ENCODE results near the gene KIAA1586. TPM values are rescaled to one million over a fixed set of nuclear protein-coding genes. Genes with fewer than 3 reads are reported as not detected.
"Not testable (repeated sequence)": the region's sequence is repeated elsewhere in the genome, so short reads cannot be mapped to it uniquely, and the experiment has no call there.

The KIAA1586 gene
- total and polyA plus RNA-seq, 9 of the 15 experiments (the other 6 are each of a cell fraction or from before 2014, with no cell fraction given), result 23.4 to 43.6 (median 29.5) TPM

- TF ChIP-seq, protein P1, sequence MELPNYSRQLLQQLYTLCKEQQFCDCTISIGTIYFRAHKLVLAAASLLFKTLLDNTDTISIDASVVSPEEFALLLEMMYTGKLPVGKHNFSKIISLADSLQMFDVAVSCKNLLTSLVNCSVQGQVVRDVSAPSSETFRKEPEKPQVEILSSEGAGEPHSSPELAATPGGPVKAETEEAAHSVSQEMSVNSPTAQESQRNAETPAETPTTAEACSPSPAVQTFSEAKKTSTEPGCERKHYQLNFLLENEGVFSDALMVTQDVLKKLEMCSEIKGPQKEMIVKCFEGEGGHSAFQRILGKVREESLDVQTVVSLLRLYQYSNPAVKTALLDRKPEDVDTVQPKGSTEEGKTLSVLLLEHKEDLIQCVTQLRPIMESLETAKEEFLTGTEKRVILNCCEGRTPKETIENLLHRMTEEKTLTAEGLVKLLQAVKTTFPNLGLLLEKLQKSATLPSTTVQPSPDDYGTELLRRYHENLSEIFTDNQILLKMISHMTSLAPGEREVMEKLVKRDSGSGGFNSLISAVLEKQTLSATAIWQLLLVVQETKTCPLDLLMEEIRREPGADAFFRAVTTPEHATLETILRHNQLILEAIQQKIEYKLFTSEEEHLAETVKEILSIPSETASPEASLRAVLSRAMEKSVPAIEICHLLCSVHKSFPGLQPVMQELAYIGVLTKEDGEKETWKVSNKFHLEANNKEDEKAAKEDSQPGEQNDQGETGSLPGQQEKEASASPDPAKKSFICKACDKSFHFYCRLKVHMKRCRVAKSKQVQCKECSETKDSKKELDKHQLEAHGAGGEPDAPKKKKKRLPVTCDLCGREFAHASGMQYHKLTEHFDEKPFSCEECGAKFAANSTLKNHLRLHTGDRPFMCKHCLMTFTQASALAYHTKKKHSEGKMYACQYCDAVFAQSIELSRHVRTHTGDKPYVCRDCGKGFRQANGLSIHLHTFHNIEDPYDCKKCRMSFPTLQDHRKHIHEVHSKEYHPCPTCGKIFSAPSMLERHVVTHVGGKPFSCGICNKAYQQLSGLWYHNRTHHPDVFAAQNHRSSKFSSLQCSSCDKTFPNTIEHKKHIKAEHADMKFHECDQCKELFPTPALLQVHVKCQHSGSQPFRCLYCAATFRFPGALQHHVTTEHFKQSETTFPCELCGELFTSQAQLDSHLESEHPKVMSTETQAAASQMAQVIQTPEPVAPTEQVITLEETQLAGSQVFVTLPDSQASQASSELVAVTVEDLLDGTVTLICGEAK (IDR thresholded peaks at IDR 0.05), result peak; percentile 70
- TF ChIP-seq, protein P1 (CRISPR knock-in tag; IDR thresholded peaks at IDR 0.05), result not testable (repeated sequence)
- peak; percentile 65; the same call in 1 of the 2 replicates for TF ChIP-seq GTF2E2 (tag; IDR thresholded peaks at IDR 0.05)
- TF ChIP-seq ZNF140 (CRISPR knock-in tag; IDR thresholded peaks at IDR 0.05), result 0 out of 2 replicates have a peak, but pooled peaks have one; percentile 3
- peak; percentile 80; the same call in 1 of the 2 replicates for TF ChIP-seq ZBTB9 (CRISPR knock-in tag; IDR thresholded peaks at IDR 0.05)
- peak; percentile 30; the same call in 1 of the 2 replicates for TF ChIP-seq VEZF1 (CRISPR knock-in tag; IDR thresholded peaks at IDR 0.05)
- TF ChIP-seq POLR2B (IDR thresholded peaks at IDR 0.05; ENCODE audit: low read depth, partially characterized antibody), result peak; percentile 77
- peak; percentile 83 for TF ChIP-seq MYC (IDR thresholded peaks at IDR 0.05; ENCODE audit: low read depth, low read length)
- TF ChIP-seq MYC (CRISPR knock-in tag; IDR thresholded peaks at IDR 0.05; ENCODE audit: borderline replicate concordance, low read depth), result not testable (repeated sequence)
- TF ChIP-seq GATAD2B (IDR thresholded peaks at IDR 0.05; ENCODE audit: borderline replicate concordance), result peak; percentile 86
Measured at GRCh38 chr6:57046332-57047256, at the start of gene KIAA1586 (continued).
